Measurements from ENCODE around the gene EDEM1. TPM values are rescaled to one million over a fixed set of nuclear protein-coding genes. Genes with fewer than 3 reads are reported as not detected.
"Not testable (repeated sequence)": the region's sequence is repeated elsewhere in the genome, so short reads cannot be mapped to it uniquely, and the experiment has no call there.

Gene EDEM1
- total RNA-seq, 4 donors from 2014 or later = 17.1 to 58.4 (median 37.7) TPM

DNA sequence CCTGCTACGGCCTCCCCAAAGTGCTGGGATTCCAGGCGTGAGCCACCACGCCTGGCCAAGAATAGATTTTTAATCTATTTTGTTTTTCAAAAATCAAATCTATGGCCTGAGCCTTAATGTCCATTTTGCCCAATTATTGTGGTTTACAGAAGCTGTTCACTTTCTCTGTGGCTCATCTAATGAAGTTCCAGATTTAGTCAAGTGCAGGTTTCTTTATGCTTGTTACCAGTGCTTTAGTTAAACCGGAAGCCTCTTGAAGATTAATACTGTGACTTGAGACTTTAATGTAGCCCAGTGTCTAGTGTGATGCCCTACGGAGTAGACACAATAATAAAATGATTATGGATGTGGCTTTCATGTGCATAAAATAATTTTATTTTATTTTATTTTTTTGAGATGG is 16.5 kb upstream of the EDEM1 start:
- Histone ChIP-seq H3K4me3 (no peak overlapping the region), H3K27ac (no peak overlapping the region), H3K9me3 (no peaks in the 10 kb centered on the region), H3K36me3 (peaks cover 0 to 4% of the 10 kb centered on the region in 2 donors), H3K27me3 (no peaks in the 10 kb centered on the region), H3K4me1 (no peaks in the 10 kb centered on the region)
- no peak for TF ChIP-seq POLR2A (IDR thresholded peaks at IDR 0.05)
- TF ChIP-seq, protein P1, sequence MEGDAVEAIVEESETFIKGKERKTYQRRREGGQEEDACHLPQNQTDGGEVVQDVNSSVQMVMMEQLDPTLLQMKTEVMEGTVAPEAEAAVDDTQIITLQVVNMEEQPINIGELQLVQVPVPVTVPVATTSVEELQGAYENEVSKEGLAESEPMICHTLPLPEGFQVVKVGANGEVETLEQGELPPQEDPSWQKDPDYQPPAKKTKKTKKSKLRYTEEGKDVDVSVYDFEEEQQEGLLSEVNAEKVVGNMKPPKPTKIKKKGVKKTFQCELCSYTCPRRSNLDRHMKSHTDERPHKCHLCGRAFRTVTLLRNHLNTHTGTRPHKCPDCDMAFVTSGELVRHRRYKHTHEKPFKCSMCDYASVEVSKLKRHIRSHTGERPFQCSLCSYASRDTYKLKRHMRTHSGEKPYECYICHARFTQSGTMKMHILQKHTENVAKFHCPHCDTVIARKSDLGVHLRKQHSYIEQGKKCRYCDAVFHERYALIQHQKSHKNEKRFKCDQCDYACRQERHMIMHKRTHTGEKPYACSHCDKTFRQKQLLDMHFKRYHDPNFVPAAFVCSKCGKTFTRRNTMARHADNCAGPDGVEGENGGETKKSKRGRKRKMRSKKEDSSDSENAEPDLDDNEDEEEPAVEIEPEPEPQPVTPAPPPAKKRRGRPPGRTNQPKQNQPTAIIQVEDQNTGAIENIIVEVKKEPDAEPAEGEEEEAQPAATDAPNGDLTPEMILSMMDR (IDR thresholded peaks at IDR 0.05) = no peak
- intact Hi-C loops (cut with DNase I; ENCODE audit: low total_unique reads) = no loop called here
- no peak for DNase-seq

DNA sequence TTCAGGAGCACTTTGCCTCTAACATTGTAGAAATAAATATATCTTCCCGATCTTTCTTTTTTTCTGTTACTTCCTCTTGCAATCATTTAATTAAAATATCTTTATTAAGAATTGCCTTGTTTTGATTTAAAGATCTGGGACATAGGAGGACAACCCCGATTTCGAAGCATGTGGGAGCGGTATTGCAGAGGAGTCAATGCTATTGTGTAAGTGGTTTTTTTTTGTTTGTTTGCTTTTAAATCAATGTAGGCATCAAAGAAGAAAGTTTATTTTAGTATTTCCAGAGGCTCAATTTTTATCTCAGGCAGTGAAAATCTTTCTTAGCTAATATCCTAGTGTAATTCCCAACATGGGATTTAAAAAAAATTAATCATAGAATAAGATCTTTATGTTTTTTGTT is 15.5 kb upstream of the EDEM1 start:
- Histone ChIP-seq H3K4me3 (no peak overlapping the region), H3K27me3 (no peaks in the 10 kb centered on the region), H3K36me3 (peaks cover 0 to 4% of the 10 kb centered on the region in 2 donors), H3K27ac (no peak overlapping the region), H3K4me1 (no peaks in the 10 kb centered on the region), H3K9me3 (no peaks in the 10 kb centered on the region)
- no peak for TF ChIP-seq POLR2A (IDR thresholded peaks at IDR 0.05)
- TF ChIP-seq, protein P1 (IDR thresholded peaks at IDR 0.05) = no peak
- DNase-seq = no peak
- intact Hi-C loops (cut with DNase I; ENCODE audit: low total_unique reads) = no loop called here

DNA sequence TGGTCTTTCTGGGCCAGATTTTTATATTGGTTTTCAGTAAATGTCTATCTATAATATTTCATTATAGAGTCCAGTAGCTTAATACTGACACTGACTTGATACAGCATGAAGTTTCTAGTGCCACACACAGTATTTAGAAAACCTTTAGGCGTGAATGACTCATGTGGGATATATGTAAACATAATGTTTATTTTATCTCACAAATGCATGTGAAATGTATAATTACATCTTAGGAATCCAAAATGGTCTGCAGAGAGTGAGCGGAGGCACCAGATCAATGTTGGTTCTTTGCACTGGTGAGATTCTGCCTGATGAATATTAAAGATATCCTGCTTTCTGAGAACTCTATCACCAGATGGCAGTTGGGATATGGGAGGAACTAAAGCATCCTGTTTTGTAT is 8.5 kb upstream of the EDEM1 start:
- intact Hi-C loops (cut with DNase I; ENCODE audit: low total_unique reads) = not testable (repeated sequence)

DNA sequence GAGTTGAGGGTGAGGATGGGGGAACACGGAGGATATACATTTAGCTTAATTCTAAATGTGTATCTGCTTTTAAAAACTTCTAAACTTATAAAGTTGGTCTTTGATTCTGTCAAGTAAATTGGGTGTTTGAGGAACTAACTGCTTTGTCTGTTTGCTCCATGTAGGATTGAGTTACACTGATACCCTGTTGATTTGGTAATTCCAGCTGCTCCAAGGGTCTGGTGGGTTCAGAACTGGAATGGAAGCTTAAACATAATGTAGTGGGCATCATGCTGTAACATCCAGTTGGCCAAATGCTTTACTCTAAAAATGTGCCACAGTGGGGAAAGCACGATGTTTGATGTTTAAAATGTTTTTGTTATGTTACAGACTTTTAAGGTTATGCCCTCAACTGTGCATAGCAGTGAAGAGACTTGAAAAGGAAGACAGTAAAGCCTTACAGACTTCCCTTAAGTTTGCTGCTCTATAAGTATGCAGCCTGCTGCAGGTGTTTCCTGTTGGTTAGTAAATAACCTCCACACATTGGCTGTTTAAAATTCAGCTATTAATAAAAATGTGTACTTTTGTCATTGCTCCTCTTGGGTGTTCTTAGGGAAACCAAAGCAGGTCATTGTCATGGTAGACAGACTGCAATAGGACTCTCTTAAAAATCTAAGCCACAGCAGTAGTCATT is 5.9 kb upstream of the EDEM1 start:
- Histone ChIP-seq H3K27me3 (no peaks in the 10 kb centered on the region), H3K27ac (no peak overlapping the region), H3K4me1 (no peaks in the 10 kb centered on the region), H3K9me3 (no peaks in the 10 kb centered on the region), H3K36me3 (no peaks in the 10 kb centered on the region), H3K4me3 (no peak overlapping the region)
- DNase-seq = no peak
- intact Hi-C loops (cut with DNase I; ENCODE audit: low total_unique reads) = no loop called here
- TF ChIP-seq POLR2A (IDR thresholded peaks at IDR 0.05) = no peak
- TF ChIP-seq, protein P1 (IDR thresholded peaks at IDR 0.05) = no peak

More for the DNA sequence above, 8.5 kb upstream of the EDEM1 start:
- not testable (repeated sequence) for H3K36me3 ChIP-seq, H3K27ac ChIP-seq, H3K4me3 ChIP-seq, H3K4me1 ChIP-seq, H3K9me3 ChIP-seq, H3K27me3 ChIP-seq, DNase-seq

DNA sequence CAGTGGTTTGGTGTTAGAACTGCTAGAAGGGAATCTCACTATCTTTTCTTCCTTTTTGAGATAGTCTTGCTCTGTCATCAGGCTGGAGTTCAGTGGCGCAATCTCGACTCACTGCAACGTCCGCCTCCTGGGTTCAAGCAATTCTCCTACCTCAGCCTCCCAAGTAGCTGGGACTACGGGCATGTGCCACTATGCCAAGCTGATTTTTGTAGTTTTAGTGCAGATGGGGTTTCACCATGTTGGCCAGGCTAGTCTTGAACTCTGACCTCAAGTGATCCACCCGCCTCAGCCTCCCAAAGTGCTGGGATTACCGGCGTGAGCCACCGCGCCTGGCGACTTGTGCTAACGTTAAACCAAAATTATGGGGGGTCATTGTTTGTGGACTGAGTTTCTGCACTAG is 3.8 kb upstream of the EDEM1 start:
- H3K9me3 ChIP-seq; H3K27me3 ChIP-seq; intact Hi-C loops (cut with DNase I; ENCODE audit: low total_unique reads); H3K36me3 ChIP-seq; H3K27ac ChIP-seq; DNase-seq; H3K4me1 ChIP-seq; H3K4me3 ChIP-seq: not testable (repeated sequence)

DNA sequence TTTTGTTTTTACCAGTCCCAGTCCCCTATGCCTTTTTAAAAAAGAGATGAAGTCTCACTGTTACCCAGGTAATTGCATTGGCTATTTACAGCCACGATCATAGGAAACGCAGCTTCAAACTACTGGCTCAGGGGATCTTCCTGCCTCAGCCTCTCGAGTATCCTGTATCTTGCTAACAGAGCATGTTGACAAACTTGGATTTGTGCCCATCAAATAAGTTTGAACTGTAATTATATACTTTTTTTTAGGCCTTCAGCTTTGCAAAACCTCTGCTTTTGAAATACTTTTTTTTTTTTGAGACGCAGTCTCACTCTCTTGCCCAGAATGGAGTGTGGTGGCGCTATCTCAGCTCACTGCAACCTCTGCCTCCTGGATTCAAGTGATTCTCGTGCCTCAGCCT is 3.0 kb upstream of the EDEM1 start:
- H3K9me3 ChIP-seq = no peaks in the 10 kb centered on the region
- H3K36me3 ChIP-seq = no peaks in the 10 kb centered on the region
- no peak overlapping the region for H3K4me3 ChIP-seq
- no peaks in the 10 kb centered on the region for H3K27me3 ChIP-seq
- intact Hi-C loops (cut with DNase I; ENCODE audit: low total_unique reads) = no loop called here
- no peak overlapping the region for H3K27ac ChIP-seq
- H3K4me1 ChIP-seq = peaks cover 0 to 5% of the 10 kb centered on the region in 2 donors
- TF ChIP-seq POLR2A (IDR thresholded peaks at IDR 0.05) = no peak
- TF ChIP-seq, protein P1 (IDR thresholded peaks at IDR 0.05) = no peak
- no peak for DNase-seq

Measured in uterus (tissue), 4 donors.